ENCODE measurements around the gene CLMP. TPM values are rescaled to one million over a fixed set of nuclear protein-coding genes. Genes with fewer than 3 reads are reported as not detected.

Gene CLMP
- total and polyA plus RNA-seq, 2 donors (not counting 3 experiments of a cell fraction or from before 2014, with no cell fraction given) = 0.03 to 0.18 TPM

DNA sequence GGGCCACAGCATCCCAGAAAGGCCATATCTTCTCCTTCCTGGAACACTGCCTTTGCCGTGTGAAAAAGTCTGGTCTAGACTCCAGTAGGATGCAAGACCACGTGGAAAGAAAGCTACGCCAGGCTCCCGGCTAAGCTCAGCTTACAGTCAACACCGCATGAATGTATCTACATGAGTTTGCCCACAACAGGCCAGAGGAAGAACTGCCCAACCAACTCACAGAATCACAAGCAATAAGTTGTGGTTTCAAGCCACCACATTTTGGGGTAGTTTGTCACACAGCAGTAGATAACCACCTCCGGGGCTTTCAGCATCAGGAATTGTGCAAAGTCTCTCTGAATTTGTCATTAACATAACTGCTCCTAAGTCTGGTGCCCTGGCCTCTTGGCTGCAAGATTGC lies 160.5 kb downstream of the CLMP start:
- Histone ChIP-seq H3K36me3 (ENCODE audit: control insufficient read depth in 2 of 2, extremely low read depth in 1 of 2, insufficient read depth in 2 of 2, low read length in 2 of 2) (no peaks in the 10 kb centered on the region), H3K79me2 (ENCODE audit: control insufficient read depth, insufficient read depth, low read length) (no peaks in the 10 kb centered on the region), H3K9me1 (replicated peaks; ENCODE audit: control insufficient read depth, extremely low read depth, insufficient read depth, low read length) (no peaks in the 10 kb centered on the region), H4K20me1 (replicated peaks; ENCODE audit: control insufficient read depth, extremely low read depth, insufficient read depth, low read length) (no peaks in the 10 kb centered on the region), H3K4me1 (ENCODE audit: control insufficient read depth, extremely low read depth, insufficient read depth, low read length) (no peaks in the 10 kb centered on the region), H3K4me2 (ENCODE audit: insufficient read depth, low read length) (no peak overlapping the region), H3K27ac (ENCODE audit: insufficient read depth, low read depth, low read length) (no peak overlapping the region), H3K9me3 (replicated peaks; ENCODE audit: control insufficient read depth, insufficient read depth, low read length) (no peaks in the 10 kb centered on the region), H3K9ac (replicated peaks; ENCODE audit: extremely low read depth, insufficient read depth, low read length) (no peak overlapping the region), H3K4me3 (replicated peaks in 1 of 3; ENCODE audit: insufficient read depth in 1 of 3, low read depth in 1 of 3, low read length in 3 of 3) (no peak overlapping the region), H3K27me3 (ENCODE audit: control insufficient read depth in 2 of 2, insufficient read depth in 2 of 2, low read length in 2 of 2) (peaks cover 0 to 3% of the 10 kb centered on the region in 2 experiments), H2AFZ (ENCODE audit: low read depth, low read length) (no peak overlapping the region)
- intact Hi-C loops (cut with micrococcal nuclease) = no loop called here
- FAIRE-seq (no peak), DNase-seq (ENCODE audit: low read depth, low spot score) (no peak)
- no TSS peak for BruUV-seq (replicated peaks)
- dilution Hi-C loops (cut with MboI; ENCODE audit: extremely low pct_ligation_motif_present, low sequenced_read_pairs) = no loop called here
- TF ChIP-seq, protein P1, sequence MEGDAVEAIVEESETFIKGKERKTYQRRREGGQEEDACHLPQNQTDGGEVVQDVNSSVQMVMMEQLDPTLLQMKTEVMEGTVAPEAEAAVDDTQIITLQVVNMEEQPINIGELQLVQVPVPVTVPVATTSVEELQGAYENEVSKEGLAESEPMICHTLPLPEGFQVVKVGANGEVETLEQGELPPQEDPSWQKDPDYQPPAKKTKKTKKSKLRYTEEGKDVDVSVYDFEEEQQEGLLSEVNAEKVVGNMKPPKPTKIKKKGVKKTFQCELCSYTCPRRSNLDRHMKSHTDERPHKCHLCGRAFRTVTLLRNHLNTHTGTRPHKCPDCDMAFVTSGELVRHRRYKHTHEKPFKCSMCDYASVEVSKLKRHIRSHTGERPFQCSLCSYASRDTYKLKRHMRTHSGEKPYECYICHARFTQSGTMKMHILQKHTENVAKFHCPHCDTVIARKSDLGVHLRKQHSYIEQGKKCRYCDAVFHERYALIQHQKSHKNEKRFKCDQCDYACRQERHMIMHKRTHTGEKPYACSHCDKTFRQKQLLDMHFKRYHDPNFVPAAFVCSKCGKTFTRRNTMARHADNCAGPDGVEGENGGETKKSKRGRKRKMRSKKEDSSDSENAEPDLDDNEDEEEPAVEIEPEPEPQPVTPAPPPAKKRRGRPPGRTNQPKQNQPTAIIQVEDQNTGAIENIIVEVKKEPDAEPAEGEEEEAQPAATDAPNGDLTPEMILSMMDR (IDR thresholded peaks at IDR 0.05; ENCODE audit: extremely low read depth in 1 of 2, insufficient read depth in 1 of 2, low read depth in 1 of 2, low read length in 2 of 2) = no peak
- no peak for TF ChIP-seq GATA2 (IDR thresholded peaks at IDR 0.05; ENCODE audit: insufficient read depth, insufficient read length, low read depth, low read length)
- TF ChIP-seq MYC (IDR thresholded peaks at IDR 0.05; ENCODE audit: low read depth, low read length) = no peak
- TF ChIP-seq, protein P2, sequence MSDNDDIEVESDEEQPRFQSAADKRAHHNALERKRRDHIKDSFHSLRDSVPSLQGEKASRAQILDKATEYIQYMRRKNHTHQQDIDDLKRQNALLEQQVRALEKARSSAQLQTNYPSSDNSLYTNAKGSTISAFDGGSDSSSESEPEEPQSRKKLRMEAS (IDR thresholded peaks at IDR 0.05; ENCODE audit: insufficient read depth, insufficient read length) = no peak
- TF ChIP-seq POLR2AphosphoS5 (IDR thresholded peaks at IDR 0.05; ENCODE audit: insufficient read depth, low read depth, low read length) = no peak
- no peak for TF ChIP-seq POLR2A (IDR thresholded peaks at IDR 0.05; ENCODE audit: low read depth, low read length)
- TF ChIP-seq EZH2 (IDR thresholded peaks at IDR 0.05; ENCODE audit: borderline replicate concordance, low read depth, low read length, severe bottlenecking) = no peak
- no peak for TF ChIP-seq FOS (IDR thresholded peaks at IDR 0.05; ENCODE audit: borderline replicate concordance, insufficient read depth, low read length)
- TF ChIP-seq JUN (IDR thresholded peaks at IDR 0.05; ENCODE audit: borderline replicate concordance, insufficient read depth, insufficient read length, low read depth) = no peak
- POLR2A ChIA-PET = no interaction called here
- CTCF ChIA-PET = interaction anchor here (1.1 to 3.3 kb wide), 5 partner anchors 12 to 181 kb away, joined by 3 to 51 read pairs (median 10); no protein-coding TSS in a partner anchor
